ENCODE data around the gene LYRM4. TPM values are rescaled to one million over a fixed set of nuclear protein-coding genes. Genes with fewer than 3 reads are reported as not detected.

Gene LYRM4
- total and polyA plus RNA-seq, 12 donors, result 18.3 to 33.0 (median 24.5) TPM

DNA sequence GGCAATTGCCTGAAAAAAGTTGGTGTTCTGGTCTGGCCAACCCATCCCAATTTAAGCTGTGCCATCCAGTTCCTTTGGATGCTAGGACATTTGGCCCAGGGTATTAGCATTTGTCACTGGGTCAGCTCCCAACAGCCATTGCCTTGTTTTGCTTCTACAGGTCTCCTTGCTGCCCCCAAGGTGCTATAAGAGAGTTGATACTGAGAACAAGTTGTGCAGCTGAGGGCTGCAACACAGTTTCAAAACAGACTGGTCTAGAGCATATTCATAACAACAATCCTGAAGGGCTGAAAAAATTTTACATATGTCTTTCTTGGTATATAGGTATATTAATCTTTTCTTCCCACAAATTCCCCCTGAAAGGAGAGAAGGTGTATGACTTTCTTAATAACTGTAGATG is 61.0 kb downstream of the LYRM4 start:
- intact Hi-C loops (cut with DNase I), result loop anchor here in 3 of 10 donors (5.0 to 10.0 kb wide), 3 partner anchors 55 to 145 kb away; no protein-coding TSS in a partner anchor
- H3K4me1 ChIP-seq, result peaks cover 12 to 53% (median 40%) of the 10 kb centered on the region in 9 donors

DNA sequence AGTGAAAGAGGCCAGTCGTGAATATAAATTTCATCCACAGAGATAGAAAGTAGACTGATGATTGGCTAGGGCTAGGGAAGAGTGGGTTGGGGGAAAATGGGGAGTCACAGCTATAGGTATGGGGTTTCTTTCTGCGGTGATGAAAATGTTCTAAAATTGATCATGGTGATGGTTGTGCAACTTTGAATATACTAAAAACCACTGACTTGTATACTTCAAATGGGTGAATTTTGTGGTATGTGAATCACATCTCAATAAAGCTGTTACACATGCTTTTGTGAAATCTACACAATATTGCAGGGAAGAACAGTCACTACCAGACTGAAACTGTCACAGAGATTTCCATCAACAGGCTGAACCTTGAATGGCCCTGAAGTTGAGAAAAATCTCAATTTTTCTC is 61.5 kb downstream of the LYRM4 start:
- no peaks in the 10 kb centered on the region for H3K27me3 ChIP-seq
- H3K27ac ChIP-seq, result no peak overlapping the region
- H3K4me1 ChIP-seq, result peaks cover 8 to 48% (median 36%) of the 10 kb centered on the region in 9 donors
- ATAC-seq (no peak), DNase-seq (no peak)
- H3K4me3 ChIP-seq, result no peak overlapping the region
- intact Hi-C loops (cut with DNase I), result no loop called here
- 97% methylated on average over 2 of the region's 2 CpGs for WGBS, 2 donors
- H3K36me3 ChIP-seq, result no peaks in the 10 kb centered on the region
- no peaks in the 10 kb centered on the region for H3K9me3 ChIP-seq
- TF ChIP-seq, protein P1, sequence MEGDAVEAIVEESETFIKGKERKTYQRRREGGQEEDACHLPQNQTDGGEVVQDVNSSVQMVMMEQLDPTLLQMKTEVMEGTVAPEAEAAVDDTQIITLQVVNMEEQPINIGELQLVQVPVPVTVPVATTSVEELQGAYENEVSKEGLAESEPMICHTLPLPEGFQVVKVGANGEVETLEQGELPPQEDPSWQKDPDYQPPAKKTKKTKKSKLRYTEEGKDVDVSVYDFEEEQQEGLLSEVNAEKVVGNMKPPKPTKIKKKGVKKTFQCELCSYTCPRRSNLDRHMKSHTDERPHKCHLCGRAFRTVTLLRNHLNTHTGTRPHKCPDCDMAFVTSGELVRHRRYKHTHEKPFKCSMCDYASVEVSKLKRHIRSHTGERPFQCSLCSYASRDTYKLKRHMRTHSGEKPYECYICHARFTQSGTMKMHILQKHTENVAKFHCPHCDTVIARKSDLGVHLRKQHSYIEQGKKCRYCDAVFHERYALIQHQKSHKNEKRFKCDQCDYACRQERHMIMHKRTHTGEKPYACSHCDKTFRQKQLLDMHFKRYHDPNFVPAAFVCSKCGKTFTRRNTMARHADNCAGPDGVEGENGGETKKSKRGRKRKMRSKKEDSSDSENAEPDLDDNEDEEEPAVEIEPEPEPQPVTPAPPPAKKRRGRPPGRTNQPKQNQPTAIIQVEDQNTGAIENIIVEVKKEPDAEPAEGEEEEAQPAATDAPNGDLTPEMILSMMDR (IDR thresholded peaks at IDR 0.05), result no peak

More for the DNA sequence above, 61.0 kb downstream of the LYRM4 start:
- Histone ChIP-seq H3K27ac (no peak overlapping the region), H3K4me3 (no peak overlapping the region), H3K27me3 (no peaks in the 10 kb centered on the region), H3K9me3 (no peaks in the 10 kb centered on the region), H3K36me3 (no peaks in the 10 kb centered on the region)
- TF ChIP-seq, protein P1 (IDR thresholded peaks at IDR 0.05), result no peak
- ATAC-seq, result no peak
- DNase-seq, result no peak

DNA sequence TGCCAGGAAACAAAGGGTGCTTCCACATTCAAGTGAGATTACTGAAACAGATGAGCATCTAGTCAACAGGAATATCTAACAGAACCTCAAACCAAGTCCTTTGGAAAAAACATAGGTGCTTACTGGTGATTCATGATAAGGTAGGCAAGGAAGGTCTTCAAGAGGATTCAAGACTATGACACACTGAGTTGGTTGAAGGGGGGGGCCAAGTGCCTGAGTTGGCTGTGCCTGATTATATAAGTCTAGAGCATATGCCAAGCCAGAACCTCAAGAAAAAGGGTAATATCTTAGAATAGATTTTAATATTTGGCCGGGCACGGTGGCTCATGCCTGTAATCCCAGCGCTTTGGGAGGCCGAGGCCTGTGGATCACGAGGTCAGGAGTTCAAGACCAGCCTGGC is 63.7 kb downstream of the LYRM4 start:
- Histone ChIP-seq H3K27me3 (no peaks in the 10 kb centered on the region), H3K4me1 (peaks cover 0 to 38% (median 23%) of the 10 kb centered on the region in 9 donors), H3K9me3 (no peaks in the 10 kb centered on the region), H3K27ac (no peak overlapping the region), H3K4me3 (no peak overlapping the region), H3K36me3 (no peaks in the 10 kb centered on the region)
- TF ChIP-seq, protein P1 (IDR thresholded peaks at IDR 0.05), result no peak
- intact Hi-C loops (cut with DNase I), result no loop called here
- DNase-seq (no peak), ATAC-seq (no peak)
- 97 to 98% methylated on average over 5 of the region's 5 CpGs for WGBS, 2 donors

DNA sequence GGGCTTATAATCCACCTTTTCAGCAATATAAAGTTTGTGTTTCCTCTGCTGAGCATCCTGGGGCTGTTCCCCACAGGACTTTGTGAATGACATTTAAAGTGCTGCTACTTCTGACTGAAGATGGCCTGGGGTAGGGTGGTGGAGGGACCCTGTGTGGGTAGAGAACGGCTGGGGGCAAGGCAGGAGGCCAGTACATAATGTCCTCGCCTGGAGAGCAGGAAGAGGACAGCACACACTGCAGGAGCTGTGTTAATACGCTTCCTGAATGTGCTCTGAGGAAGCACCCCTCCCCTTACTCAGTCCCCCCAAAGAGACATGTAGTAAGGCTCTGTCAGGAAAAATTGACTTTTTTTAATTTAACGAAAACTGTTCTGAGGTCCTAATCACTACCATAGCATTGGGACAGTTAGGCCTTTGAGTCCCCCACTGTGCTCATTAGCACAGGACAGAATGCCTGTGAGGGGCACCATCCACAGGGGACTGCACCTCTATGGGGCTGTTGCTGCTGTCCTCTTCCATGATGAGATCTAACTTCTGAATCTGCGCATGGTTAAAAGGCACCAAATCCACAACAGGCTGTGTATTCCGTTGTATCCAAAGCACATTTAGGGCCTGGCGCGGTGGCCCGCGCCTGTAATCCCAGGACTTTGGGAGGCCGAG is 68.5 kb downstream of the LYRM4 start:
- no peaks in the 10 kb centered on the region for H3K9me3 ChIP-seq
- WGBS, 2 donors, result 92 to 93% methylated on average over 11 of the region's 11 CpGs
- H3K4me3 ChIP-seq, result no peak overlapping the region
- TF ChIP-seq, protein P1 (IDR thresholded peaks at IDR 0.05), result no peak
- H3K4me1 ChIP-seq, result peaks cover 0 to 23% (median 12%) of the 10 kb centered on the region in 9 donors
- H3K27me3 ChIP-seq, result no peaks in the 10 kb centered on the region
- intact Hi-C loops (cut with DNase I), result no loop called here
- no peak for ATAC-seq
- H3K36me3 ChIP-seq, result no peaks in the 10 kb centered on the region
- no peak overlapping the region for H3K27ac ChIP-seq
- DNase-seq, result no peak

Measured in heart right ventricle (tissue), 16 donors.